Myocyte (in vitro differentiated cells): Measurements from ENCODE around the gene SULF2. TPM values are rescaled to one million over a fixed set of nuclear protein-coding genes. Genes with fewer than 3 reads are reported as not detected.

Experiments
- DNase-seq: peaks from one replicate; pipeline ENCODE4 v3.0.0-alpha.2; 2012; ENCODE audit warnings: low read depth
- total RNA-seq: library from RNA; depleted of rRNA; stranded (reverse); fragments of >200 nt; gene quantifications from 2 replicates; pipeline ENCODE4 v1.2.3, GENCODE V29; 2014

The SULF2 gene
- total RNA-seq, 1 donor from 2014 or later = 2.6 TPM

GRCh38 chr20:47765271-47765670 lies 20.0 kb downstream of the SULF2 start:
- no peak for DNase-seq

DNA sequence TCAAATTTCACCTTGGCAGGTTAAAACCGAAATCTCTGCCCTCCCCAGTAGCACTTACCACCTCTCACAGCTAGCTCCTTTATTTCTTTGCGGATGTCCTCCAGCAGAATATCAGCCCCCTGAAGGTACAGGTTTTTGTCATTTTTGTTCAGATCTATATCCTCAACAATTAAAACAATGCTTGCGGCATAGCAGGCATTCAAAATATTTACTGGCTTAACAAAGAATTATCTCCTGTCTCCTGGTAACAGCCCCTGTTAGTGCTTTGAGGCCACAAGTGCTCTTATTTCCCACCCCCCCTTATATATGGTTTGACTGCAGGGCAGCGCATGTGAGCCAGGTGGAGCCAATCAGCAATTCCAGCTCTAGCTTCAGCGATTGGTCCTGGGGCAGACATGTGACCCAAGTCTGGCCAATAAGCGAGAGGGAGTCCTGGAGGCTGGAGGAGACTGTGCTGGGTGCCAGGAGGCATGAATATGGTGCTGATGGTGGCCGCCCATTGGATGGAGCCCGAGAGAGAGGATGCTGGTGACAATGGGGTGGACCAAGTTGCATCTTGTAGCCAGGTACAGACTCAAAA lies 21.0 kb downstream of the SULF2 start:
- no peak for DNase-seq

- no peak for DNase-seq
Measured at GRCh38 chr20:47762699-47763268, 22.5 kb downstream of the SULF2 start.

- no peak for DNase-seq
Measured at GRCh38 chr20:47761482-47762047, 23.7 kb downstream of the SULF2 start.

GRCh38 chr20:47760686-47761481 lies 24.4 kb downstream of the SULF2 start:
- no peak for DNase-seq

- DNase-seq = no peak
Measured at GRCh38 chr20:47758517-47759450, 26.5 kb downstream of the SULF2 start.

DNA sequence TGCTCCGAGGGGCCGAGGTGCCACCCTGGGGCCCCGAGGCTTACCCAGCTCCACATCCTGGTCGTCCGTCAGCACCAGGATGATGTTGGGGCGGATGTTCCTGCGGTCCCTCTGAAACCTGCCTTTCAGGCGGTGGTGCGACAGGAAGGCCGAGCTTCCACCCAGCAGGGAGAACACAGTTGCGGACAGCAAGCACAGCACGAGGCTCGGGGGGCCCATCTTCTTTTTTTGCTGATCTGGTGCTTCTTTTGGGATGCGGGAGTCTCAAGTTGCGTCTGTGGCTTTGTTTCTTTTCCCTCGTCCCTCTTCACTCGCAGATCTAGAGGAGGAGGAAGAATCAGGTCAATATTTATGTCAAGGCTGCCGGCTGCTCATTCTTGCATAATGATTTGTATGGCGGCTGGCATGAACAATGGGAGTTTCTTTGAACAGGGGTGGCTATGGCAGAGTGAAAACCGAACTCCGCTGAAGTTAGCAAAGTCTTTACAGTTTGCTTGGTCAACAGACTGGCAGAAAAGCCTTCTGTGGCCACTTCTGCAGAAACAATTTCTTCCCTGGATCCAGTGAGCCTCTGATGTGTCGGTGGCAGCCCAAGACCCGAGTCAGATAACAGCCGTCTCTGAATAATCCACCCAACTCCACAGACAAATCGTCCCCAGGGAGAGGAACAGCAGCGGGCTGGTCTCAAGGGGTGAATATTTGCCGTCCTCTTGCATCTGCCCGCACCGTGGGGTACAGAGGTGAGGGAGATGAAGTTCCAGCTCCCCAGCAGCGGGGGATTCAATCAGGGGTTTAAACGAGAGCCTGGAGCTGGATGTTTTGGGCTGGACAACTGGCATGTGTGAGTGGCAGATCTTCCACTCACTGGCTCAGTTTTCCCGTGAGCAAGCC lies 27.9 kb downstream of the SULF2 start:
- DNase-seq = no peak

GRCh38 chr20:47754946-47755652 lies 30.2 kb downstream of the SULF2 start:
- no peak for DNase-seq

GRCh38 chr20:47754388-47754715 lies 30.9 kb downstream of the SULF2 start:
- no peak for DNase-seq

DNA sequence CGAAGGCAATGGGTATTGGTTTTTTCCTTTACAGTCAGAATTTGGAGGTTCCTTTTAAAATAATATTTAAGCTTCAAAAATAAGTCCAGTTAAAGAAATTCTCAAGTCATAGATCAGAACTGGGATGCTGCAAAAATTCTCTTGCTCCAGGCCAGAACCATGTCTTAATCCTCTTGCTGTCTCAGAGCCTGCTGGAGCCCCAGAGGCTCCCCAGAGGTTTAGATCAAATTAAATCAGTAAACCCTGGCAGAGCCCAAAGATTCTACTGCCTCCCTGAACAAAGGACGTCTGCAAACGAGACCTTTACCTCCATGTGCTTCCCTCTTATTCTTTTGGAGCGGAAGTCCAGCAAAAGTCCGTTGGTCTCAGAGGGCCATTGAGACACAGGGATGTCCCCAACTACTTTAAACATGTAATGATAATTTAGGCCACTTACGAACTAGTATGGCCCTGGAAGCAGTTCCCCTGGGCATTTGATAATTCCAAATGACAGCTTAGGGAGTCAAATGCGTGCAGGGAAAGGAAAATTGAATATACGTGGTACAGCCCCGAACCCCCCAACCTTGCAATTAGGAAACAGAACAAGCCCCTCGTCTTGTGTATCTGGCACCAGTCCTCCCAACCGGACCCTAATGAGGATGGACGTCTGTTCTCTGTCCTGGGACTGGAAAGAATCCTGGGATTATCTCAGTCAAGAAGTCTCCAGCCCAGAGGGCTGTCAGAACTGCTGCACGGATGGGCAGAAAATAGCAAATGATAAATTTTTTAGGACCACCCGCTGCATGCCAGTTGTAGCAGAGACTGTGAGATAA lies 31.5 kb downstream of the SULF2 start:
- DNase-seq = no peak

GRCh38 chr20:47751449-47751848 lies 33.8 kb downstream of the SULF2 start:
- no peak for DNase-seq

- no peak for DNase-seq
Measured at GRCh38 chr20:47749339-47749738, 35.9 kb downstream of the SULF2 start.

DNA sequence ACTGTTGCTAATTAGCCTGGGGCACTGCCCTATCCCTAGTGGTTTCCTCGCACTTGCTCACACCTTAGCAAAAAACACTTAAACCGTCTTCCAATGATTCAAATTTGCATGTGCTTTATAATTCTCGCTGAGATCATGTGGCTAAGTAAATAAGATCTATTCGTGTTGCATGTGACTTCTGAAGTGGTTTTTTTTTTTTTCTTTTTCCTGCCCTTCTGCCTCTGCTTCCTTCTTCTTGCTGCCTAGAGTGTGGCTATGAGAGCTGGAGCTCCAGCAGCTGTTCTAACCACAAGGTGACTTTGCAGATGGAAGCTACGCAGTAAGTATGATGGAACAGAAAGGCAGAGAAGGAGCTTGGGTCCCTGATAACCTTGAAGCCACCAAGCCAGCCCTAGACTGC lies 36.5 kb downstream of the SULF2 start:
- DNase-seq = peak; percentile 8

DNA sequence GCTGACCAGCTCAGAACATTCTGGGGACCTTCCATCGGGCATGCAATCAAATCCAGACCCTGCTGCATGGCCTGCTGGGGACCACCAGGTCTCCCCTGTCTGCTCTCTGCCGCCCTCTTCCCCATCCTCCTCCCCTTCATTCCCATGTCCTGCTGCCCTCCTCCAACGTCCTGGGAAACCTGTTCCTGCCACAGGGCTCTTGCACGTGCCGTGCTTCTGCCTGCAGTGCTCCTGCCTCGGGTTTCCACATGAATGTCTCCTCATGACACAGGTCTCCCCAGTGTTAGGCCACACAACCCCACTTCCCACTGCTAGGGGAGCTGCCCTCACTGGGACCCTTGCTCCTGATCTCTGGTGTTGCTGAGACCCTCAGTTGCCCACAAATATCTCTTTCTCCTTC lies 37.2 kb downstream of the SULF2 start:
- DNase-seq = no peak

- DNase-seq = no peak
Measured at GRCh38 chr20:47747669-47748031, 37.6 kb downstream of the SULF2 start.

DNA sequence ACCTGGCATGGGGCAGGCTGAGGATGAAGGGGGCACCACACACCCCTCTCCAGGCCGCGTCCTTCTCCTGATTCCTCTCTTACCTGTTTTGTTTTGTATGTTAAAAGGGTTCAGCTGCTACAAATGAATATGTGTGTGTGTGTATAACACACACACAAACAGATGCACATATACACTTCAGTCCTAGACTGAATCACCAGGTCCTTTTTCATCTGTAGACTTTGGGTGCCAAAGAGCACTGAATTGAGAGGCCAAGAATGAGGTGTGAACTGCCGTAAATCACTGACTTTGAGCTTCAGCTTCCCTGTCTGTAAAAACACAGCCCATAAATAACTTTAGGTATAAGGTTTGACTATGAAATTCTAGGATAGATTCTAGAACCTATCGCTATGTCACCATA lies 40.5 kb downstream of the SULF2 start:
- no peak for DNase-seq

- DNase-seq = no peak
Measured at GRCh38 chr20:47743671-47744070, 41.6 kb downstream of the SULF2 start.

GRCh38 chr20:47741669-47742608 lies 43.3 kb downstream of the SULF2 start:
- DNase-seq = no peak
